Ovary (tissue), 3 donors: ENCODE results near the gene DAGLB.

Source experiments
- EP300 ChIP-seq: sonication (generic); formaldehyde crosslinking; IDR thresholded peaks from one replicate; pipeline ENCODE4 v1.6.1; 2017; ENCODE audit warnings: antibody characterized with exemption
- POLR2A ChIP-seq: fragments of 450-650 bp; IDR thresholded peaks from one replicate; pipeline ENCODE4 v1.6.1; 2017; ENCODE audit warnings: antibody characterized with exemption, mild to moderate bottlenecking, moderate library complexity
- TF ChIP-seq, protein P1 (sequence below), 3 donors: fragments of 450-650 bp in 2 of 3; fragments of 200-600 bp in 1 of 3; IDR thresholded peaks; one replicate each; pipeline versions ENCODE4 v1.5.1 to v1.8.0; 2016 to 2022; ENCODE audit warnings: antibody characterized with exemption in 3 of 3, mild to moderate bottlenecking in 1 of 3
- donor health status: DM: no; HTN: no; CAD: no.

- TF ChIP-seq POLR2A (no peak), EP300 (no peak)
- TF ChIP-seq, protein P1, sequence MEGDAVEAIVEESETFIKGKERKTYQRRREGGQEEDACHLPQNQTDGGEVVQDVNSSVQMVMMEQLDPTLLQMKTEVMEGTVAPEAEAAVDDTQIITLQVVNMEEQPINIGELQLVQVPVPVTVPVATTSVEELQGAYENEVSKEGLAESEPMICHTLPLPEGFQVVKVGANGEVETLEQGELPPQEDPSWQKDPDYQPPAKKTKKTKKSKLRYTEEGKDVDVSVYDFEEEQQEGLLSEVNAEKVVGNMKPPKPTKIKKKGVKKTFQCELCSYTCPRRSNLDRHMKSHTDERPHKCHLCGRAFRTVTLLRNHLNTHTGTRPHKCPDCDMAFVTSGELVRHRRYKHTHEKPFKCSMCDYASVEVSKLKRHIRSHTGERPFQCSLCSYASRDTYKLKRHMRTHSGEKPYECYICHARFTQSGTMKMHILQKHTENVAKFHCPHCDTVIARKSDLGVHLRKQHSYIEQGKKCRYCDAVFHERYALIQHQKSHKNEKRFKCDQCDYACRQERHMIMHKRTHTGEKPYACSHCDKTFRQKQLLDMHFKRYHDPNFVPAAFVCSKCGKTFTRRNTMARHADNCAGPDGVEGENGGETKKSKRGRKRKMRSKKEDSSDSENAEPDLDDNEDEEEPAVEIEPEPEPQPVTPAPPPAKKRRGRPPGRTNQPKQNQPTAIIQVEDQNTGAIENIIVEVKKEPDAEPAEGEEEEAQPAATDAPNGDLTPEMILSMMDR (IDR thresholded peaks at IDR 0.05): no peak
These were observed 14.3 kb upstream of the DAGLB start for GRCh38 chr7:6461946-6462550.
